Neural cell (in vitro differentiated cells): ENCODE measurements around the gene TCF4. TPM values are rescaled to one million over a fixed set of nuclear protein-coding genes. Genes with fewer than 3 reads are reported as not detected.

ENCODE experiments used
- H2AFZ ChIP-seq: fragments of 200-600, 300-800 bp; sonication (generic), shearing (Covaris generic); 2 replicates; pipeline ENCODE4 v1.6.0; 2014; ENCODE audit warnings: low read depth, mild to moderate bottlenecking, antibody characterized with exemption, low read length, moderate library complexity
- H3F3A ChIP-seq: fragments of 200-600 bp; shearing (Covaris generic); 2 replicates; pipeline ENCODE4 v1.6.1; 2016; ENCODE audit warnings: mild to moderate bottlenecking, moderate library complexity, mixed read lengths, antibody characterized with exemption, low read length; ENCODE audit not compliant: insufficient read depth, poor library complexity, severe bottlenecking
- H3K27ac ChIP-seq: fragments of 200-600, 300-800 bp; sonication (generic), shearing (Covaris generic); 2 replicates; pipeline ENCODE4 v1.5.1; 2014; ENCODE audit warnings: mild to moderate bottlenecking, low read length, moderate library complexity
- H3K27me3 ChIP-seq: fragments of 300-800, 200-600 bp; sonication (generic), shearing (Covaris generic); 2 replicates; pipeline ENCODE4 v1.6.0; 2014; ENCODE audit warnings: mild to moderate bottlenecking, low read depth, low read length, moderate library complexity; ENCODE audit not compliant: insufficient read depth
- H3K36me3 ChIP-seq: fragments of 300-800, 200-600 bp; sonication (generic), shearing (Covaris generic); 2 replicates; pipeline ENCODE4 v1.5.1; 2014; ENCODE audit warnings: mild to moderate bottlenecking, antibody characterized with exemption, low read length, moderate library complexity; ENCODE audit not compliant: insufficient read depth
- H3K4me2 ChIP-seq: fragments of 300-800, 200-600 bp; sonication (generic), shearing (Covaris generic); 2 replicates; pipeline ENCODE4 v1.6.0; 2014; ENCODE audit warnings: mild to moderate bottlenecking, low read length
- H3K4me3 ChIP-seq: fragments of 300-800, 200-600 bp; sonication (generic), shearing (Covaris generic); 2 replicates; pipeline ENCODE4 v1.5.1; 2014; ENCODE audit warnings: mild to moderate bottlenecking, low read length, moderate library complexity
- H3K79me2 ChIP-seq: fragments of 200-600 bp; shearing (Covaris generic); replicated peaks from 2 replicates; pipeline ENCODE4 v1.6.0; 2014; ENCODE audit warnings: mild to moderate bottlenecking, low read length, moderate library complexity; ENCODE audit not compliant: insufficient read depth
- H3K9ac ChIP-seq: fragments of 300-800, 200-600 bp; sonication (generic), shearing (Covaris generic); 2 replicates; pipeline ENCODE4 v1.6.1; 2016; ENCODE audit warnings: mild to moderate bottlenecking, low read length, mixed read lengths
- H3K9me2 ChIP-seq: fragments of 200-600 bp; shearing (Covaris generic); 2 replicates; pipeline ENCODE4 v1.6.1; 2016; ENCODE audit warnings: mild to moderate bottlenecking, low read length, mixed read lengths; ENCODE audit not compliant: insufficient read depth
- H3K9me3 ChIP-seq: fragments of 200-600, 300-800 bp; sonication (generic), shearing (Covaris generic); 2 replicates; pipeline ENCODE4 v1.6.1; 2016; ENCODE audit warnings: mild to moderate bottlenecking, mixed run types, low read length, moderate library complexity, mixed read lengths
- H4K20me1 ChIP-seq: fragments of 200-600 bp; shearing (Covaris generic); 2 replicates; pipeline ENCODE4 v1.6.1; 2016; ENCODE audit warnings: mild to moderate bottlenecking, mixed run types; ENCODE audit not compliant: insufficient read depth
- CTCF ChIP-seq: fragments of 450-650 bp; IDR thresholded peaks from 2 replicates; pipeline ENCODE4 v1.5.1; 2014; ENCODE audit warnings: antibody characterized with exemption, mild to moderate bottlenecking, moderate library complexity; ENCODE audit not compliant: poor library complexity, severe bottlenecking
- EP300 ChIP-seq: fragments of 450-650 bp; conservative IDR thresholded peaks from 2 replicates; pipeline ENCODE4 v1.6.1; 2014; ENCODE audit warnings: antibody characterized with exemption, mild to moderate bottlenecking, moderate library complexity; ENCODE audit not compliant: poor library complexity, severe bottlenecking
- EZH2 ChIP-seq: fragments of 200-600, 300-800 bp; shearing (Covaris generic), sonication (generic); IDR thresholded peaks from 2 replicates; pipeline ENCODE4 v1.6.1; 2014; ENCODE audit warnings: antibody characterized with exemption, low read length, borderline replicate concordance, mild to moderate bottlenecking; ENCODE audit not compliant: insufficient read depth, poor library complexity, severe bottlenecking
- MXI1 ChIP-seq: fragments of 450-650 bp; conservative IDR thresholded peaks from 2 replicates; pipeline ENCODE4 v1.6.1; 2014; ENCODE audit warnings: antibody characterized with exemption, mild to moderate bottlenecking; ENCODE audit not compliant: poor library complexity, severe bottlenecking
- POLR2AphosphoS5 ChIP-seq: IDR thresholded peaks from 2 replicates; pipeline ENCODE4 v1.6.1; 2012
- RAD21 ChIP-seq: fragments of 450-650 bp; conservative IDR thresholded peaks from 2 replicates; pipeline ENCODE4 v1.6.1; 2014; ENCODE audit warnings: antibody characterized with exemption, mild to moderate bottlenecking, moderate library complexity
- REST ChIP-seq: IDR thresholded peaks from 2 replicates; pipeline ENCODE4 v1.6.1; 2012; ENCODE audit warnings: borderline replicate concordance
- SMC3 ChIP-seq: fragments of 450-650 bp; conservative IDR thresholded peaks from 2 replicates; pipeline ENCODE4 v1.6.1; 2014; ENCODE audit warnings: antibody characterized with exemption, mild to moderate bottlenecking, moderate library complexity; ENCODE audit not compliant: poor library complexity
- TAF1 ChIP-seq: IDR thresholded peaks from 2 replicates; pipeline ENCODE4 v1.6.1; 2012; ENCODE audit warnings: low read depth
- polyA plus RNA-seq: library from polyadenylated mRNA; depleted of rRNA; stranded (reverse); fragments of >200 nt; gene quantifications from 2 replicates; pipeline ENCODE4 v1.2.3, GENCODE V29; 2014

The TCF4 gene
- polyA plus RNA-seq, 1 donor from 2014 or later: 7.0 TPM

GRCh38 chr18:55243857-55244256 lies 344.1 kb downstream of the TCF4 start:
- no peak for TF ChIP-seq EZH2
- no peak for TF ChIP-seq POLR2AphosphoS5
- TF ChIP-seq CTCF: no peak
- no peak for TF ChIP-seq EP300
- no peak for TF ChIP-seq TAF1
- no peak for TF ChIP-seq MXI1
- no peak for TF ChIP-seq REST
- TF ChIP-seq RAD21: no peak
- TF ChIP-seq SMC3: no peak
- no peaks in the 10 kb centered on the region for H3K9me2 ChIP-seq
- H3K4me3 ChIP-seq: no peak overlapping the region
- no peaks in the 10 kb centered on the region for H3K79me2 ChIP-seq
- H2AFZ ChIP-seq: no peak overlapping the region
- H3K27ac ChIP-seq: no peak overlapping the region
- H3K9ac ChIP-seq: no peak overlapping the region
- H3K9me3 ChIP-seq: no peaks in the 10 kb centered on the region
- H3K27me3 ChIP-seq: no peaks in the 10 kb centered on the region
- no peaks in the 10 kb centered on the region for H3K36me3 ChIP-seq
- no peaks in the 10 kb centered on the region for H3F3A ChIP-seq
- H3K4me2 ChIP-seq: no peak overlapping the region
- H4K20me1 ChIP-seq: no peaks in the 10 kb centered on the region

GRCh38 chr18:55243255-55243654 lies 344.7 kb downstream of the TCF4 start:
- H3K4me2 ChIP-seq: no peak overlapping the region
- H3K27me3 ChIP-seq: no peaks in the 10 kb centered on the region
- no peak overlapping the region for H3K27ac ChIP-seq
- H2AFZ ChIP-seq: no peak overlapping the region
- no peak overlapping the region for H3K4me3 ChIP-seq
- no peak overlapping the region for H3K9ac ChIP-seq
- no peaks in the 10 kb centered on the region for H3F3A ChIP-seq
- TF ChIP-seq EZH2: no peak
- TF ChIP-seq EP300: no peak
- no peak for TF ChIP-seq POLR2AphosphoS5
- TF ChIP-seq SMC3: no peak
- no peak for TF ChIP-seq REST
- no peak for TF ChIP-seq MXI1
- no peak for TF ChIP-seq CTCF
- no peak for TF ChIP-seq RAD21
- no peak for TF ChIP-seq TAF1
- H4K20me1 ChIP-seq: no peaks in the 10 kb centered on the region
- H3K9me3 ChIP-seq: no peaks in the 10 kb centered on the region
- H3K9me2 ChIP-seq: no peaks in the 10 kb centered on the region
- no peaks in the 10 kb centered on the region for H3K36me3 ChIP-seq
- no peaks in the 10 kb centered on the region for H3K79me2 ChIP-seq
